ENCODE measurements around the gene FGD5. TPM values are rescaled to one million over a fixed set of nuclear protein-coding genes. Genes with fewer than 3 reads are reported as not detected.

The FGD5 gene
- total and polyA plus RNA-seq, 11 donors: 6.4 to 22.5 (median 14.9) TPM

- intact Hi-C loops (cut with DNase I): no loop called here
- 82 to 92% (median 84%) methylated on average over 3 of the region's 3 CpGs for WGBS, 4 donors
- H3K4me1 ChIP-seq: peaks cover 9 to 84% (median 58%) of the 10 kb centered on the region in 12 donors
These were observed 15.4 kb downstream of the FGD5 start for GRCh38 chr3:14834121-14834520.

DNA sequence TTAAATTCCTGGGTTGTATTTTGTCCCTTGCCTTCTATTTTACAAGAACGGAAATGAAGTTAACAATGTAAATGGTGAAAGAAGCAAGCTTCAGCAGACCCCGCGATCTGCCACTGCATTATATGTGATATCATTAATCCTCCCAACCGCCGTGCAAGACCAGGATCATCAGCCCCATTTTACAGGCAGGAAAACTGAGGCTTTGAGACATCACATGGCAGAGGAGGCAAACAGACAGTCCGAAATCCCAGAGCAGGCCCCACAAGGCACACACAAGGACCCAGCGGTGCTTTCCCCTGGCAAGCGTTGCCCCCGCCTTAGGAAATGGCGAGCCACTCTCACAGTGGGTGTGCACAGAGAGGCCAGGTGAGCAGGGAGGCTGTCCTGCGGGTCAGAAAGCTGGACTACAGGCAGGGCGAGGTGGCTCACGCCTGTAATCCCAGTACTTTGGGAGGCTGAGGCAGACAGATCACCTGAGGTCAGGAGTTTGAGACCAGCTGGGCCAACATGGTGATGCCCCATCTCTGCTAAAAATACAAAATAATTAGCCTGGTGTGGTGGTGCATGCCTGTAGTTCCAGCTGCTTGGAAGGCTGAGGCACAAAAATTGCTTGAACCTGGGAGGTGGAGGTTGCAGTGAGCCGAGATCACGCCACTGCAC lies 16.2 kb downstream of the FGD5 start:
- 93 to 95% (median 93%) methylated on average over 15 of the region's 15 CpGs for WGBS, 4 donors
- peaks cover 0 to 7% (median 0%) of the 10 kb centered on the region in 9 donors for H3K36me3 ChIP-seq
- ATAC-seq (no peak), DNase-seq (no peak)
- no peak overlapping the region for H3K27ac ChIP-seq
- TF ChIP-seq POLR2A (IDR thresholded peaks at IDR 0.05) (no peak), CTCF (IDR thresholded peaks at IDR 0.05) (no peak)
- intact Hi-C loops (cut with DNase I): loop anchor here in 1 of 10 donors (5.0 kb wide), 1 partner anchor 108 kb away; no protein-coding TSS in a partner anchor
- H3K4me1 ChIP-seq: peaks cover 9 to 83% (median 56%) of the 10 kb centered on the region in 12 donors
- no peak overlapping the region for H3K4me3 ChIP-seq
- no peaks in the 10 kb centered on the region for H3K9me3 ChIP-seq
- peaks cover 0 to 3% (median 0%) of the 10 kb centered on the region in 9 donors for H3K27me3 ChIP-seq

More at GRCh38 chr3:14834121-14834520, 15.4 kb downstream of the FGD5 start:
- Histone ChIP-seq H3K27ac (no peak overlapping the region), H3K27me3 (peaks cover 0 to 3% (median 0%) of the 10 kb centered on the region in 9 donors), H3K9me3 (no peaks in the 10 kb centered on the region), H3K4me3 (no peak overlapping the region), H3K36me3 (peaks cover 0 to 7% (median 0%) of the 10 kb centered on the region in 9 donors)
- TF ChIP-seq POLR2A (IDR thresholded peaks at IDR 0.05): no peak
- DNase-seq (no peak), ATAC-seq (no peak)

DNA sequence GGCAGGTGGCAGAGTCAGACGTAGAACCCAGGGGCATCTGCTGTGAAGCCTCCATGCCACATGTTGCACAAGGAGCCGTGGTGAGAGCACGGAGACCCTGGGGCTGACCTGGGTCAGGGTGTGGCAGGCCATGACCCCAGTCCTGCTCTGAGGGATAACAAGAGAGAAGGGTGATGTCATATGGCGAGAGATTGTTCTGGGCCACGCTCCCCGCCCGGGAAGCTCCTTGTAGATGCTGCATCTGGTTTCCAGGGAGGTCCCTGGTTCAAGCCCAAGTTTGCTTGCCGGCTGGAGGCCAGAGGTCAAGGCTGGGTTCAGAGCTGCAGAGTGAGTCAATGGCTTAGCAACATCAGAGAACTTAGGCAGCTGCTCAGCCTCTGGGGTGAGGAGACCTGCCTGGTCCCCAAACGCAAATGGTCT lies 17.3 kb downstream of the FGD5 start:
- no peak for TF ChIP-seq CTCF (IDR thresholded peaks at IDR 0.05)
- TF ChIP-seq POLR2A (IDR thresholded peaks at IDR 0.05): no peak
- 43 to 58% (median 50%) methylated on average over 6 to 9 of the region's 9 CpGs for WGBS, 4 donors
- intact Hi-C loops (cut with DNase I): loop anchor here in 1 of 10 donors (5.0 kb wide), 1 partner anchor 109 kb away; no protein-coding TSS in a partner anchor
- ATAC-seq (peak; percentile 55 to 86 (median 84)), DNase-seq (peak; percentile 68 to 87 (median 83))
- Histone ChIP-seq H3K4me3 (no peak overlapping the region), H3K36me3 (peaks cover 0 to 4% (median 0%) of the 10 kb centered on the region in 9 donors), H3K27ac (peak overlapping the region in 9 of 12 donors; percentile 11 to 64 (median 42)), H3K9me3 (no peaks in the 10 kb centered on the region), H3K4me1 (peaks cover 9 to 80% (median 53%) of the 10 kb centered on the region in 12 donors), H3K27me3 (no peaks in the 10 kb centered on the region)

- H3K4me3 ChIP-seq: no peak overlapping the region
- WGBS, 4 donors: 57 to 69% (median 63%) methylated on average over 15 of the region's 15 CpGs
- ATAC-seq (peak in 3 of 4 donors; percentile 2 to 22 (median 5)), DNase-seq (peak in 1 of 5 donors; percentile 27)
- H3K4me1 ChIP-seq: peaks cover 9 to 82% (median 62%) of the 10 kb centered on the region in 12 donors
- H3K9me3 ChIP-seq: no peaks in the 10 kb centered on the region
- H3K36me3 ChIP-seq: no peaks in the 10 kb centered on the region
- H3K27ac ChIP-seq: peak overlapping the region in 11 of 12 donors; percentile 3 to 63 (median 44)
- TF ChIP-seq CTCF (IDR thresholded peaks at IDR 0.05): no peak
- no peak for TF ChIP-seq POLR2A (IDR thresholded peaks at IDR 0.05)
- no peaks in the 10 kb centered on the region for H3K27me3 ChIP-seq
- intact Hi-C loops (cut with DNase I): loop anchor here in 1 of 10 donors (5.0 kb wide), 1 partner anchor 110 kb away; no protein-coding TSS in a partner anchor
These were observed 18.6 kb downstream of the FGD5 start for GRCh38 chr3:14837186-14837877.

Data from heart left ventricle (tissue), 16 donors.